Natural killer cell (primary cell): ENCODE measurements around the gene DOLPP1. TPM values are rescaled to one million over a fixed set of nuclear protein-coding genes. Genes with fewer than 3 reads are reported as not detected.

Experiments used
- ATAC-seq, 3 donors: fragments of 150-1000 bp in 2 of 3; fragments of 200-7000 bp in 1 of 3; cut with Tn5 transposase; 1 replicate in 1 of 3; 2 replicates in 2 of 3; pipeline ENCODE4 v1.10.0; 2021; ENCODE audit warnings: mild to moderate bottlenecking in 2 of 3, moderate library complexity in 2 of 3
- DNase-seq, 2 donors: peaks; one replicate each; pipeline versions ENCODE4 v3.0.0 to v3.0.0-alpha.2; 2013 to 2021; ENCODE audit warnings: mixed read lengths in 1 of 2
- H3K27ac ChIP-seq: one replicate; pipeline ENCODE4 v1.5.1; 2013; ENCODE audit warnings: mild to moderate bottlenecking, low read length
- H3K27me3 ChIP-seq: one replicate; pipeline ENCODE4 v1.6.1; 2013; ENCODE audit warnings: low read length; ENCODE audit not compliant: control insufficient read depth, insufficient read depth
- H3K36me3 ChIP-seq: one replicate; pipeline ENCODE4 v1.6.1; 2013; ENCODE audit warnings: low read length; ENCODE audit not compliant: control insufficient read depth, insufficient read depth
- H3K4me1 ChIP-seq: one replicate; pipeline ENCODE4 v1.6.1; 2013; ENCODE audit warnings: low read length; ENCODE audit not compliant: control insufficient read depth, insufficient read depth
- H3K4me3 ChIP-seq: one replicate; pipeline ENCODE4 v1.5.1; 2013; ENCODE audit warnings: low read length
- H3K9me3 ChIP-seq: one replicate; pipeline ENCODE4 v1.6.1; 2013; ENCODE audit warnings: low read length; ENCODE audit not compliant: control insufficient read depth, insufficient read depth
- H3K27ac Mint-ChIP-seq, 2 donors: one replicate each; pipeline ENCODE4 v1.8.0; 2022; ENCODE audit warnings: mild to moderate bottlenecking in 2 of 2, mixed read lengths in 2 of 2, moderate library complexity in 1 of 2
- H3K27me3 Mint-ChIP-seq, 2 donors: one replicate each; pipeline ENCODE4 v1.8.0; 2022; ENCODE audit warnings: low read depth in 2 of 2, mixed read lengths in 2 of 2
- H3K36me3 Mint-ChIP-seq: one replicate; pipeline ENCODE4 v1.8.0; 2022; ENCODE audit warnings: mixed read lengths
- H3K4me1 Mint-ChIP-seq, 2 donors: one replicate each; pipeline ENCODE4 v1.8.0; 2022; ENCODE audit warnings: mixed read lengths in 2 of 2
- H3K4me3 Mint-ChIP-seq: one replicate; pipeline ENCODE4 v1.8.0; 2022; ENCODE audit warnings: mild to moderate bottlenecking, moderate library complexity, mixed read lengths
- H3K9me3 Mint-ChIP-seq, 2 donors: one replicate each; pipeline ENCODE4 v1.8.0; 2022; ENCODE audit warnings: mixed read lengths in 2 of 2
- WGBS: methylation state at CpG from one replicate; pipeline ENCODE4 v1.1.7; 2013; ENCODE audit warnings: missing lambda C conversion rate; ENCODE audit not compliant: insufficient coverage; 5-methylcytosine and 5-hydroxymethylcytosine counted together
- intact Hi-C: fragments of 100-400 bp; cut with micrococcal nuclease; formaldehyde crosslinking; loops from one replicate; pipeline ENCODE4 v1.14.2; 2022
- total RNA-seq, 4 donors: library from RNA; stranded (reverse); fragments of 120-200 nt in 1 of 4; gene quantifications; one replicate each; pipeline versions ENCODE4 v1.2.3 to v1.2.4, GENCODE V29; 2013 to 2022
- TF ChIP-seq, protein P1 (sequence below): fragments of 200-600 bp; IDR thresholded peaks from one replicate; pipeline ENCODE4 v1.8.0; 2022; ENCODE audit warnings: antibody characterized with exemption

The DOLPP1 gene
- total RNA-seq, 3 donors from 2014 or later (not counting 1 experiment from before 2014, with no cell fraction given): 7.5 to 11.6 (median 7.8) TPM

DNA sequence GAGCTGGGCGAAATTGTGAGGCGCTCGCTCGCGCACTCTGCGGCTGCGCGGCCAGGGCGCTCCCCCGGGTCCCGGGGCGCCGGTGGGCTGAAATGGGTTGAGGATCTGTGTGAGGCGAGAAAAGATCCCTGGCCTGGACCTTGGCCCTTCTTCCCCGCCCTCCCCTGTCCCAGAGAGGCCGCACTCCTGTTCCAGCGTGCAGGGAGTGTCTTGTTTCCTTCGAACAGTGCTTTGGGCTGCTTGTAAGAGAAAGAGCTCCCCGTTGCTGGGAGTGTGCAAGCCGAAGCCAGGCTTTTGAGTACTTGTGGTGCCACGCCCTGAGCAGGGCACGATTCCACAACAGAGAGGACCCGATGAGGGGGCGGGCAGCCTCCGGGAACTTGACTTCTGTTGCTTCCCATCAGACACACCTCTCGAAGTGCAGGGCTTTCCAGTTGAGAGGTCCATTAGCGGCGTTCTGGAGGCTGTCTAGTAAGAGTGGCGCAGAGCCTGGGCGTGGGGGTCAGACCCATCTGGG is 535 bp downstream of the DOLPP1 start:
- Histone ChIP-seq H3K36me3 (peaks cover 16% of the 10 kb centered on the region), H3K27ac (peak overlapping the region; percentile 66), H3K27me3 (no peaks in the 10 kb centered on the region), H3K4me1 (peaks cover 21% of the 10 kb centered on the region), H3K4me3 (peak overlapping the region; percentile 80), H3K9me3 (no peaks in the 10 kb centered on the region)
- Mint-ChIP-seq H3K27me3 (no peaks in the 10 kb centered on the region), H3K27ac (peak overlapping the region; percentile 82 to 93), H3K4me3 (peak overlapping the region; percentile 93), H3K4me1 (peaks cover 9 to 22% of the 10 kb centered on the region in 2 donors), H3K36me3 (no peaks in the 10 kb centered on the region), H3K9me3 (no peaks in the 10 kb centered on the region)
- WGBS: 4% methylated on average over 30 of the region's 30 CpGs
- ATAC-seq: no peak
- TF ChIP-seq, protein P1, sequence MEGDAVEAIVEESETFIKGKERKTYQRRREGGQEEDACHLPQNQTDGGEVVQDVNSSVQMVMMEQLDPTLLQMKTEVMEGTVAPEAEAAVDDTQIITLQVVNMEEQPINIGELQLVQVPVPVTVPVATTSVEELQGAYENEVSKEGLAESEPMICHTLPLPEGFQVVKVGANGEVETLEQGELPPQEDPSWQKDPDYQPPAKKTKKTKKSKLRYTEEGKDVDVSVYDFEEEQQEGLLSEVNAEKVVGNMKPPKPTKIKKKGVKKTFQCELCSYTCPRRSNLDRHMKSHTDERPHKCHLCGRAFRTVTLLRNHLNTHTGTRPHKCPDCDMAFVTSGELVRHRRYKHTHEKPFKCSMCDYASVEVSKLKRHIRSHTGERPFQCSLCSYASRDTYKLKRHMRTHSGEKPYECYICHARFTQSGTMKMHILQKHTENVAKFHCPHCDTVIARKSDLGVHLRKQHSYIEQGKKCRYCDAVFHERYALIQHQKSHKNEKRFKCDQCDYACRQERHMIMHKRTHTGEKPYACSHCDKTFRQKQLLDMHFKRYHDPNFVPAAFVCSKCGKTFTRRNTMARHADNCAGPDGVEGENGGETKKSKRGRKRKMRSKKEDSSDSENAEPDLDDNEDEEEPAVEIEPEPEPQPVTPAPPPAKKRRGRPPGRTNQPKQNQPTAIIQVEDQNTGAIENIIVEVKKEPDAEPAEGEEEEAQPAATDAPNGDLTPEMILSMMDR: no peak
- no peak for DNase-seq
- intact Hi-C loops: loop anchor here (1.0 to 2.0 kb wide), 2 partner anchors 12 to 29 kb away; partner anchors contain the start of genes CRAT and PTPA

DNA sequence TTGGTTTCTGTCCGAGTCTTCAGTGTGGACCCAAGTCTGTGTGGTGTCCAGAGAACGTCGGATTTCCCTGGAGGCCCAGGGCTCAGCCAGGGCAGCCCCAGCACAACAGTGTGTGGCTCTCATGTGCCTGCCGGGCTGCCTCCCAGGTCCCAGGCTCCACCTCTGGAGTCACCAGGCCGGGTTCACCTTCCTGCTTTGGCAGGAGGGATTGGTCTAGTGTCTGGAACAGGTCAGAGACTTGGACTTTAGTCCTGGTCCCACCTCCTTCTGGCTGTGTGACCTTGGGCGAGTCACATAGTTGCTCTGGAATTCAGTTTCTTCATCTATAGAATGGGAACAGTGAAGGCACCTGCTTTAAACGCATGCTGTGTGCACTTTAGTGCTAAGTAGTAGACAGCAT is 3.2 kb downstream of the DOLPP1 start:
- ATAC-seq (no peak), DNase-seq (no peak)
- Mint-ChIP-seq H3K27ac (no peak overlapping the region), H3K4me3 (no peak overlapping the region), H3K9me3 (no peaks in the 10 kb centered on the region), H3K27me3 (no peaks in the 10 kb centered on the region), H3K36me3 (no peaks in the 10 kb centered on the region), H3K4me1 (peaks cover 9 to 22% of the 10 kb centered on the region in 2 donors)
- TF ChIP-seq, protein P1: no peak
- 93% methylated on average over 7 of the region's 7 CpGs for WGBS
- Histone ChIP-seq H3K4me1 (peaks cover 21% of the 10 kb centered on the region), H3K9me3 (no peaks in the 10 kb centered on the region), H3K27me3 (no peaks in the 10 kb centered on the region), H3K36me3 (peaks cover 34% of the 10 kb centered on the region), H3K4me3 (no peak overlapping the region), H3K27ac (no peak overlapping the region)
- intact Hi-C loops: no loop called here

DNA sequence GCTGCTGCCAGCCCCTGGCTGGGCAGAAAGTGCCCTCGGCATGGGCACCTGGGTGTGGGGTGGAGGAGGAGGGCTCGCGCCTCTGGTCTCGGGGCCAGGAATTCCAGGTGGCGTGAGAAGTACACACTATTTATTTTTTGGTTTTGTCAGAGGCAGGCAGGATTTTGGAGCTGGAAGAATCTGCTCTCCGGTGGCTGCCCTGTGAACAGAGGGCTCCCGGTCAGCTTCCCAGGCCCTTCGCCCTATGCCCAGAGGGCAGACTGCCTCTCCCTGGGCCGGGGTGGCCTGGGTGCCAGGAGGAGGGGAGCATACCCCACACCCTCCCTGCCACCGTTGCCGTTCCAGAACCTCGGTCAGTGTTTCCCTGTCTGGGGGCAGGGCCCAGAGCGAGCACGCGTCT is 8.3 kb downstream of the DOLPP1 start:
- peaks cover 45% of the 10 kb centered on the region for H3K36me3 ChIP-seq
- no peaks in the 10 kb centered on the region for H3K27me3 ChIP-seq
- TF ChIP-seq, protein P1: no peak
- H3K9me3 ChIP-seq: no peaks in the 10 kb centered on the region
- Mint-ChIP-seq H3K9me3 (no peaks in the 10 kb centered on the region), H3K4me3 (no peak overlapping the region), H3K36me3 (no peaks in the 10 kb centered on the region), H3K4me1 (no peaks in the 10 kb centered on the region), H3K27ac (no peak overlapping the region), H3K27me3 (no peaks in the 10 kb centered on the region)
- intact Hi-C loops: no loop called here
- WGBS: 96% methylated on average over 15 of the region's 15 CpGs
- H3K27ac ChIP-seq: no peak overlapping the region
- H3K4me1 ChIP-seq: no peaks in the 10 kb centered on the region
- DNase-seq (no peak), ATAC-seq (no peak)
- no peak overlapping the region for H3K4me3 ChIP-seq
